HG03108 (cell line): ENCODE data around the gene STRADA.

ENCODE experiments used
- ATAC-seq: cut with Tn5 transposase; IDR thresholded peaks from one replicate; pipeline ENCODE4 v1.9.1; 2021; ENCODE audit warnings: moderate library complexity; ENCODE audit not compliant: unreplicated experiment

The STRADA gene

DNA sequence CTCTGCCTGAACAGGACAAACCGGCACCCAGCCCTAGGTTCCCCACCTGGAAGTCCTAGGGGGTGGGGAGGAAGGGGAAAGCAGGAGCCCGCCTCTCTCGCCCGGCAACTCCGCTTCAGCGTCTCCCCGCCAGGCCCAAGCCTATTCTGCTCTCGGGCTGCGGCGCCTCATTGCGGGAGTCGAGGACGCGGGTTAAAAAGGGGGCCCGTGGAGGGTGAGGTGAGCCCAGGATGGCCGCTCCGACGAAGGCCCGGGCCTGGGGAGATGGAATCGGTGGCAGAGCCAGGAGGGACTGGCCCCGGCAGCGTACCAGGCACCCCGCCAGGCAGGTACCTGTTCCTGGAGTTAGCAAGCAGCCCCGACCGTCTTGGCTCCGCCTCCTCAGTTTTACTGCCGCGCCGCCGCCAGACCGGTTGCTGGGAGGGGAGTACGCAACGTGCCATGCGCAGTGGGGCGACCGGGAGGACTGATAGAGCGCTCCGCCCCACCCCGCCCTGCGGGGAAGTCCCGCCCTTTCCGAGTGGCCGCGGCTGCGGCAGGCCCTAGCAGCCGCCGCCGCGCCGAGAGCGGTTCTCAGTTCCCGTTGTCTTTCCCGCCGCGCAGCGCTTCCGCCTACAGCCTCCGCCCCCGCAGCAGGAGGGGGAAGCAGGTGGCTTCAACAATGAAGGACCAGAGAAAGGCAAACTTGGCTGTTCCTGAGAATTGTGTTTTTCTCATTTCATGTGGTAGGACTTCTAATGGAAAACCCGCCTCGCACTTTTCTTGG is at the start of gene STRADA:
Gene STRADA (minus strand): TSS at position 392 of the 766 bp plus-strand sequence. CDS start 13,430 bp downstream, outside the sequence.
- ATAC-seq, result peak; percentile 82

GRCh38 chr17:63790057-63790456 is 48.5 kb upstream of the STRADA start:
- no peak for ATAC-seq

GRCh38 chr17:63786971-63787711 is 45.5 kb upstream of the STRADA start:
- ATAC-seq, result no peak

GRCh38 chr17:63786117-63786516 is 44.5 kb upstream of the STRADA start:
- no peak for ATAC-seq

DNA sequence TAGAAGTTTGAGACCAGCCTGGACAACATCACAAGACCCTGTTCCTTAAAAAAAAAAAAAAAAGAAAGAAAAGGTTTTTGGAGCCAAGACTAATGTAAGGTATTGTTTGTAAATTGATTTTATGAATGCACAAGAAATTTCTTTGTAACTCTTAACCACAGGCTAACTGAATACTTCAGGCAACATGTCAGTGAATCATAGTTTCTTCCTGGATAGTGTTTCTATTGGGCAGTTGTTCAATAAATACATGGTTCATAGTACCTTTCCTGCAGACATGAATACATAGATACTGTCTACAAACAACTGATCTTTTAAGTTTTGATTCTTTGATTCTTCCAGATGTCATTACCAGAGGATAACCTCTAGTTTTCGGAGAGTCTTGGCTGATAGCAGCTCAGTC is 44.0 kb upstream of the STRADA start:
- ATAC-seq, result no peak

GRCh38 chr17:63783522-63783921 is 41.9 kb upstream of the STRADA start:
- no peak for ATAC-seq

GRCh38 chr17:63780928-63781327 is 39.3 kb upstream of the STRADA start:
- ATAC-seq, result no peak

GRCh38 chr17:63780507-63780906 is 38.9 kb upstream of the STRADA start:
- no peak for ATAC-seq

GRCh38 chr17:63775420-63775819 is 33.8 kb upstream of the STRADA start:
- ATAC-seq, result no peak

DNA sequence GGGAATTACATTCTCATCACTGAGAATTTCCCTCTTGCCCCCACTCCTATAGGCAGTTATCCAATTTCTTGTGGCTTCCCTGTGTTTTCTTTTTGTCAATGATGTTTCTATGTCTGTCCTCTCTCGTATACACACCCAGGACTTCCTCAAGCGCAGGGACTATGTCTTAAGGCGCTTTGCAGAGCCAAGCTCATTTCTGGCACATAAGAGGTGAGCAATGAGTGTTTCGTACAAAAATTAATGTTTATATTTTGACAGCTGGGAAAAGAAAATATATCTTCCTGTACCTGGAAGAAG is 33.3 kb upstream of the STRADA start:
- no peak for ATAC-seq

GRCh38 chr17:63774141-63774968 is 32.8 kb upstream of the STRADA start, which contains the start of gene DDX42:
Gene DDX42 (plus strand): TSS chr17:63774170. CDS start chr17:63787050, 12,880 bp downstream.
- peak; percentile 9 for ATAC-seq

DNA sequence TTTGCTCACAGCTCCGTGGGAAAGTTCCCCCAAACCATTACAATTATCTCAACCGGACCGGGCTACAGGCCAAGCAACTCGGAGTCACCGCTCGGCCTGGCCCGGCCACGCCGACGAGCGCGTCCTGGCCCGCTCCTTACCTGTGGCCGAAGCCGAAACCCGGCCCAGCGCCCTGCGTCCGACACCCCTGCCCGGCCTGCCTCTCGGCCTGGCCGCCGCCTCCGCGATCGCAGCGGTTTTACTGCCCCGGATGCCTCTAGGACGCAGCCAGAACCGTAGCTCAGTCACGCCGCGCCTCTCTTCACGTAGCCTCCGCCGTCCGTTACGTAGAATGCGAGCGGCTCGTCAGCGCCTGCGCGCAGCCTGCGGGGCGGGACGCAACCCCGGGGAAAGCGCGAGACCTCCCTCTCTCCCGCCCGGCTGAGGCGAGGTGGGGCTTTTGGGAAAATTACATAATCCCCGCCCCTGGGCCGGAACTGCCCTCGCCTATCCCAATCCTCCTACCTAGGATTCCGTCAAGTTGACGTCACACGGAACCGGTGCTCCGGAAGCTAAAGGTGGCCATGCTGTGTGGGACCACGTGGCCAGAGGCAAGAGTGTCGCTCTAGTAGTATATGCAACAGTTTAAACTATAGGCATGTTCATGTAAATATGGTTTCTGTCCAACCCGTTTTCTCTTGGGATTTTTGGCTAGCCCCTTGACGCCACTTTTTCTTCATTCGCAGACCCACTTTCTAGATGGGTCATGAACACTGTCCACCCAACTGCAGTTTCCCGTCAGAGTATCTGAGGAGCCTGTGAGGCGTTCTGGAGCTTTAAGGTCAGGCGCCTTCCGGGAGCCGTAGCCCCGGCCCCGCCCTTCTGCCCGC is 31.9 kb upstream of the STRADA start, which contains the start of gene CCDC47:
Gene CCDC47 (minus strand): TSS at position 326 of the 869 bp plus-strand sequence. CDS start 7,422 bp downstream, outside the sequence.
- peak; percentile 85 for ATAC-seq

DNA sequence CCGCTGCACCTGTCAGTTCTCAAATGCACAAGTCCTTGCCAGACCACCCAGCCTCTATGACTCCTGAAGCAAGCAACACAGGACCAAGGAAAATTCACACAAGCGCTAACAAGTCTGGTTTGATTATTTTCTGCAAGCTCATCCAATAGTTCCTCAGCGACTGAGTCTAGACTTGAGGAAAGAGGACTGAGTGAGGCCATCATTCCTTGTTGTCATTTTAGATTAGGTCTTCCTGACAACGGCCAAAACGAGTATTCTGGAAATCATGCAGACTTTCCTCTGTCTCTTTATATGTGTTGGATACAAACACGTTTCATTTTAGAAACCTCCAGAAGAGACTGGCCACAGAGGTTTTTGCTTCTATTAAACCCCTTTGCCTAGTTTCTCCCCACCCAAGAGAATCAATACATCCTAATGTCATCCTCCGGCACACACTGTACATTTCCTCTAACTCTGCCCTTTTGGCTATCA is 31.2 kb upstream of the STRADA start:
- no peak for ATAC-seq

GRCh38 chr17:63768433-63768832 is 26.8 kb upstream of the STRADA start:
- no peak for ATAC-seq

- no peak for ATAC-seq
Measured at GRCh38 chr17:63766754-63767153, 25.2 kb upstream of the STRADA start.

- ATAC-seq, result no peak
Measured at GRCh38 chr17:63764716-63765115, 23.1 kb upstream of the STRADA start.

GRCh38 chr17:63762161-63763078 is 20.8 kb upstream of the STRADA start:
- ATAC-seq, result no peak

DNA sequence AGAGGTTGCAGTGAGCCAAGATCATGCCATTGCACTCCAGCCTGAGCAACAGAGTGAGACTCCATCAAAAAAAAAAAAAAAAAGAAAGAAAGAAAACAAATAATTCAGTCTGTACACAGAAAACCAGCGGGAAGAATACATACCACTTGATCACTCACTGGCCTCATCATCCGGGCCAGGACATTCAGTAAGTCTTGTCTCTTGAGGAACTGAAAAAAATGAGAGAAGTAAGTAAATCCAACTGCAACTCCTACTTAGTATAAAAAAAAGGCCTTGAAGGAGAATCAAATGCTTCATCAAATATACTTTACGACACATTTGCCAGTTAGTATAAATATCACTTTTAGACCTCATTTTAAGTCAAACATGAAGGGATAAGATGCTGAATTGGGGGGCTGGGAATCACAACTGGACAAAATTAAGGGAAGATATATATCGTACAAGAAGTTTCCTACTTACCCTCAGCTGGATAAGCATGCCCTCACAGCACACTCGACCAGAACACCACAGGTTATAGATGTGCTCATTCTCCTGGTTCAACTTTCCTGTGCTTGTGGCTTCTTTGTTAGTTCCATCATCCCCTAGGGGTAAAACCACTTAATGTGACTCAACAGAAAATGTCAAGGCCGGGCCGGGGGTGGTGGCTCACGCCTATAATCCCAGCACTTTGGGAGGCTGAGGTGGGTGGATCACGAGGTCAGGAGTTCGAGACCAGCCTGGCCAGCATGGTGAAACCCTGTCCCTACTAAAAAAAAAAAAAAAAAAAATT is 19.4 kb upstream of the STRADA start:
- no peak for ATAC-seq
